GM21529 (cell line): ENCODE results near the gene TMED1.

Source experiments
- ATAC-seq: cut with Tn5 transposase; IDR thresholded peaks from one replicate; pipeline ENCODE4 v1.9.1; 2021; ENCODE audit not compliant: unreplicated experiment

TMED1 gene

GRCh38 chr19:10812196-10812595 is 23.8 kb downstream of the TMED1 start:
- ATAC-seq: no peak

GRCh38 chr19:10811391-10812111 is 24.5 kb downstream of the TMED1 start:
- ATAC-seq: no peak

GRCh38 chr19:10809651-10810285 is 26.2 kb downstream of the TMED1 start:
- no peak for ATAC-seq

- ATAC-seq: no peak
Measured at GRCh38 chr19:10808937-10809649, 26.9 kb downstream of the TMED1 start.

- ATAC-seq: no peak
Measured at GRCh38 chr19:10805758-10806247, 30.2 kb downstream of the TMED1 start.

- no peak for ATAC-seq
Measured at GRCh38 chr19:10805065-10805757, 30.8 kb downstream of the TMED1 start.

GRCh38 chr19:10803252-10803651 is 32.8 kb downstream of the TMED1 start:
- no peak for ATAC-seq

- no peak for ATAC-seq
Measured at GRCh38 chr19:10802479-10802878, 33.5 kb downstream of the TMED1 start.

GRCh38 chr19:10800488-10800887 is 35.5 kb downstream of the TMED1 start:
- no peak for ATAC-seq

GRCh38 chr19:10797541-10798256 is 38.3 kb downstream of the TMED1 start:
- no peak for ATAC-seq

- no peak for ATAC-seq
Measured at GRCh38 chr19:10797078-10797477, 38.9 kb downstream of the TMED1 start.

GRCh38 chr19:10796653-10797052 is 39.4 kb downstream of the TMED1 start:
- ATAC-seq: no peak

- ATAC-seq: no peak
Measured at GRCh38 chr19:10789866-10790265, 46.1 kb downstream of the TMED1 start.

- no peak for ATAC-seq
Measured at GRCh38 chr19:10788146-10788545, 47.9 kb downstream of the TMED1 start.

GRCh38 chr19:10784257-10784656 is 51.8 kb downstream of the TMED1 start:
- no peak for ATAC-seq

GRCh38 chr19:10782795-10783194 is 53.2 kb downstream of the TMED1 start:
- no peak for ATAC-seq
